PC-9 (cell line): Measurements from ENCODE around the gene SKP1. TPM values are rescaled to one million over a fixed set of nuclear protein-coding genes. Genes with fewer than 3 reads are reported as not detected.
A peak's percentile ranks its signal among the peaks of the same experiment; 100 is the strongest.

ENCODE experiments used
- BruUV-seq: library from RNA; stranded (reverse); fragments of 400-500 nt; replicated peaks from 2 replicates; lab custom pipeline; 2021; lab: Mats Ljungman, UMichigan
- CTCF ChIA-PET: fragments of 300-600 bp; sonication (Branson Sonifier 250); formaldehyde crosslinking; loops from one replicate; lab custom pipeline; 2022; ENCODE audit warnings: antibody characterized with exemption; lab: Charles Lee
- POLR2A ChIA-PET: fragments of 300-600 bp; sonication (Branson Sonifier 250); formaldehyde crosslinking; loops from one replicate; lab custom pipeline; 2022; ENCODE audit warnings: antibody characterized with exemption; ENCODE audit not compliant: unreplicated experiment; lab: Charles Lee
- DNase-seq, 2 experiments: peaks; one replicate each; pipeline versions ENCODE4 v3.0.0 to v3.0.0-alpha.2; 2015 to 2022; ENCODE audit warnings: mixed read lengths in 1 of 2
- H2AFZ ChIP-seq: fragments of 200-600 bp; sonication (generic); 2 replicates; pipeline ENCODE4 v1.8.1; 2017; ENCODE audit warnings: antibody characterized with exemption
- H3F3A ChIP-seq: fragments of 200-600 bp; sonication (generic); 2 replicates; pipeline ENCODE4 v1.8.1; 2017; ENCODE audit warnings: antibody characterized with exemption, mild to moderate bottlenecking, low read depth; ENCODE audit not compliant: insufficient read depth
- H3K27ac ChIP-seq: fragments of 200-600 bp; sonication (generic); 2 replicates; pipeline ENCODE4 v1.6.1; 2016; ENCODE audit warnings: mixed run types
- H3K27me3 ChIP-seq: fragments of 200-600 bp; sonication (generic); 2 replicates; pipeline ENCODE4 v1.6.1; 2016; ENCODE audit warnings: low read depth, mixed run types; ENCODE audit not compliant: insufficient read depth
- H3K36me3 ChIP-seq: fragments of 200-600 bp; sonication (generic); 2 replicates; pipeline ENCODE4 v1.6.1; 2016; ENCODE audit warnings: low read depth, mixed run types
- H3K4me1 ChIP-seq: fragments of 200-600 bp; sonication (generic); replicated peaks from 2 replicates; pipeline ENCODE4 v1.6.1; 2016; ENCODE audit warnings: mixed run types; ENCODE audit not compliant: insufficient read depth
- H3K4me2 ChIP-seq: fragments of 200-600 bp; sonication (generic); 2 replicates; pipeline ENCODE4 v1.6.1; 2017; ENCODE audit warnings: mixed run types
- H3K4me3 ChIP-seq: fragments of 200-600 bp; sonication (generic); 2 replicates; pipeline ENCODE4 v1.6.1; 2016; ENCODE audit warnings: mixed run types
- H3K79me2 ChIP-seq: fragments of 200-600 bp; sonication (generic); 2 replicates; pipeline ENCODE4 v1.6.1; 2017; ENCODE audit warnings: low read depth, mixed run types
- H3K9me2 ChIP-seq: fragments of 200-600 bp; sonication (generic); 2 replicates; pipeline ENCODE4 v1.8.1; 2017; ENCODE audit warnings: mild to moderate bottlenecking; ENCODE audit not compliant: insufficient read depth
- H3K9me3 ChIP-seq: fragments of 200-600 bp; sonication (generic); 2 replicates; pipeline ENCODE4 v1.8.1; 2016; ENCODE audit warnings: low read depth; ENCODE audit not compliant: insufficient read depth
- H4K20me1 ChIP-seq: fragments of 200-600 bp; sonication (generic); 2 replicates; pipeline ENCODE4 v1.8.1; 2017; ENCODE audit not compliant: insufficient read depth
- EZH2 ChIP-seq: fragments of 200-600 bp; sonication (generic); IDR thresholded peaks from 2 replicates; pipeline ENCODE4 v1.8.0; 2017; ENCODE audit warnings: antibody characterized with exemption, low read depth
- intact Hi-C: fragments of 100-400 bp; cut with micrococcal nuclease; formaldehyde crosslinking; loops from one replicate; pipeline ENCODE4 v1.10.0; 2022; ENCODE audit not compliant: unreplicated experiment
- total RNA-seq: library from RNA; stranded (reverse); gene quantifications from 2 replicates; pipeline ENCODE4 v1.2.3, GENCODE V29; 2021
- TF ChIP-seq, protein P1 (sequence below): fragments of 200-600 bp; sonication (generic); conservative IDR thresholded peaks from 2 replicates; pipeline ENCODE4 v1.6.1; 2017; ENCODE audit warnings: mixed run types, antibody characterized with exemption, mild to moderate bottlenecking, moderate library complexity

The SKP1 gene
- total RNA-seq, 1 experiment from 2014 or later, result 409 TPM

DNA sequence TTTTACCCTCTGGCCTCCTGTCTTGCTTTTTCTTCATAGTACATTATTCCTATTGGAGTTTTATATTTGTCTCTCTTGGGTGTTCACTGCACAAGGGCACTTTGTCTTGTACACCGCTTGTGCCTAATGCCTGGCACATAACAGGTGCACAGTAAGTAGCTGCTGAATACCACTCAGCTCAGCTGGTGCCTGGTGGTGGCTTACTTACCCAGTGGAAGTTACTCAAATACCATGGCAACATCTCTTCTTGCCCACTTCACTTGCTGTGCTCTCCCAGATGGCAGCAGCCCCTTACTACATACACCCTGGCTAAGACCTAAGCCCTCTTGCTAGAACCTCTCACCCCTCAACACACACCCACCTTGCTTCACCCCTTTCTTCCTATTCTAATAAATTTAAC lies 11.3 kb upstream of the SKP1 start:
- no peak for DNase-seq
- Histone ChIP-seq H3F3A (peaks cover 17% of the 10 kb centered on the region; the same call in 1 of the 2 replicates), H3K79me2 (no peaks in the 10 kb centered on the region), H2AFZ (no peak overlapping the region), H3K4me3 (no peak overlapping the region), H3K9me3 (no peaks in the 10 kb centered on the region), H3K4me2 (no peak overlapping the region), H3K9me2 (no peaks in the 10 kb centered on the region; the same call in 1 of the 2 replicates), H3K27ac (no peak overlapping the region), H3K4me1 (no peaks in the 10 kb centered on the region), H3K27me3 (no peaks in the 10 kb centered on the region), H4K20me1 (no peaks in the 10 kb centered on the region), H3K36me3 (no peaks in the 10 kb centered on the region)
- intact Hi-C loops, result no loop called here
- CTCF ChIA-PET, result no interaction called here
- TF ChIP-seq, protein P1, sequence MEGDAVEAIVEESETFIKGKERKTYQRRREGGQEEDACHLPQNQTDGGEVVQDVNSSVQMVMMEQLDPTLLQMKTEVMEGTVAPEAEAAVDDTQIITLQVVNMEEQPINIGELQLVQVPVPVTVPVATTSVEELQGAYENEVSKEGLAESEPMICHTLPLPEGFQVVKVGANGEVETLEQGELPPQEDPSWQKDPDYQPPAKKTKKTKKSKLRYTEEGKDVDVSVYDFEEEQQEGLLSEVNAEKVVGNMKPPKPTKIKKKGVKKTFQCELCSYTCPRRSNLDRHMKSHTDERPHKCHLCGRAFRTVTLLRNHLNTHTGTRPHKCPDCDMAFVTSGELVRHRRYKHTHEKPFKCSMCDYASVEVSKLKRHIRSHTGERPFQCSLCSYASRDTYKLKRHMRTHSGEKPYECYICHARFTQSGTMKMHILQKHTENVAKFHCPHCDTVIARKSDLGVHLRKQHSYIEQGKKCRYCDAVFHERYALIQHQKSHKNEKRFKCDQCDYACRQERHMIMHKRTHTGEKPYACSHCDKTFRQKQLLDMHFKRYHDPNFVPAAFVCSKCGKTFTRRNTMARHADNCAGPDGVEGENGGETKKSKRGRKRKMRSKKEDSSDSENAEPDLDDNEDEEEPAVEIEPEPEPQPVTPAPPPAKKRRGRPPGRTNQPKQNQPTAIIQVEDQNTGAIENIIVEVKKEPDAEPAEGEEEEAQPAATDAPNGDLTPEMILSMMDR, result no peak
- TF ChIP-seq EZH2, result no peak
- no TSS peak for BruUV-seq
- POLR2A ChIA-PET, result interaction anchor here (0.6 kb wide), 1 partner anchor 92 kb away, joined by 28 read pairs; no protein-coding TSS in a partner anchor

DNA sequence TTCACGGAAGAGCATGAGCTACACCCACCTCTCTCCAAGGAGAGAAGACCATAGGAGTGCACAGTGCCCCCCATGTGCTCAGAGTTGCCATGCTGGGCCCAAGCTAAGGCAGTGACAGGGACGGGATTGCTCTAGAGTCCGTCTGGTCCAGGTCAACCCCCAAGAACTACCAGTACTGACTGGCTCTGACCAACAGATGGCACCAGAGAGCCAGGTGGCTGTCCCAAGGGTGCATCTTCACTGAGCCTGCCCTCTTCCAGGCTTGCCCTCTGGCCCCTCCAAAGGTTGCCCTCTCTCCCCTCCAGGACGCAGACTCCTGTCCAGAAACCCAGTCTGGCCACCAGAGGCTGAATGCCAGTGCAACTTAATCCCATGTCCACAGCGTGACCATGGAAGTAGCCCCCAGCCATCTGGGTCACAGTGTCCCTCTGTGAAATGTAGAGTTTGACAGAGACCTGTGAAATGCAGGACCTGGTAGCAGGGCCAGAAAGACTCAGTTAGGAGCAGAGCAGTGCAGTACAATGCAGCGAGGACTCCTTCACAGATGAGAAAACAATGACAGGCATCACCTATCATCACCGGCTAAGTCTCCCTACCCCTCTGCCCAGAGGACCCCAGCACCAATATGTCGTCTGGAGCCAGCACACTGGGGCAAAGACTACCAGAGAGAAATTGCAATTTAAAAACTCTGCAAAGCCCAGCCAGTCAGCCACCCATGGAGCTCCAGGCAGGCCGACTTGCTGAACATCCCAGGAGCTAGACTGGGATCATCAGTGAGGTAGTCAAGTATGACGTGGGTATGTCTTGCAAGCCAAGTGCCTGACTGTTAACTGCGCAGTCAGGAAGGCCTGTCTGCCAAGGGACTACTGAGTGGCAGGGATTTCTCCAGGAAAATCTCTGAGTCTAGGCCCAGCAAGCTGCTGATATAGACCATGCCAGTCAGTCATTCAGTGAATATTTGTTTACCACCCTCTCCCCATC lies 7.7 kb upstream of the SKP1 start:
- Histone ChIP-seq H3K36me3 (no peaks in the 10 kb centered on the region), H3K4me2 (no peak overlapping the region), H4K20me1 (no peaks in the 10 kb centered on the region), H3K27me3 (no peaks in the 10 kb centered on the region), H3K4me3 (no peak overlapping the region), H3K4me1 (no peaks in the 10 kb centered on the region), H3K9me3 (no peaks in the 10 kb centered on the region), H3K27ac (no peak overlapping the region), H3K79me2 (no peaks in the 10 kb centered on the region), H3F3A (no peaks in the 10 kb centered on the region), H2AFZ (no peak overlapping the region), H3K9me2 (no peaks in the 10 kb centered on the region)
- ChIA-PET POLR2A (interaction anchor here (0.6 kb wide), 1 partner anchor 204 kb away, joined by 9 read pairs; no protein-coding TSS in a partner anchor), CTCF (interaction anchor here (1.1 to 1.4 kb wide), 2 partner anchors 37 to 105 kb away, joined by 3 to 12 read pairs; no protein-coding TSS in a partner anchor)
- peak; percentile 39 to 65 for DNase-seq
- TF ChIP-seq, protein P1, result peak; percentile 90
- TF ChIP-seq EZH2, result no peak
- intact Hi-C loops, result loop anchor here (1.0 kb wide), 1 partner anchor 105 kb away; no protein-coding TSS in a partner anchor
- no TSS peak for BruUV-seq

DNA sequence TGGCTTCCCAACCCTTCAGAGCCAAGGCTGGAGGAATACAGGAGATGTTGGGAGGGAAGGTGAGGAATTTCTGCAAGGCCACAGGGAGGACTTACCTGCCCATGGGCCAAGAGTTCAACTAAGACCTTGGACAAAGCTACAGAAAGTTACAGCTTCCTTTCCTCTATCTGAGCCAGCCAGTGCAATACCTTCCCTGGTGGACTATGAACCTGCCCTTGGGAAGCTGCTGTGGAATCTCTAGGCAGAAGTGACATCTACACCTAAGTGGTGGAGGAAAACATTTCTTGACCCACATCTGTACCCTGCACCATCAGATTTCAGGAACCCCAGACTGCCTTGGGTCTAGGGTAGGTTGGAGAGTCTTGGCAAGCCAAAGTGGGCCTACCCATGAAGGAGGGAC lies 6.7 kb upstream of the SKP1 start:
- TF ChIP-seq EZH2, result no peak
- TF ChIP-seq, protein P1, result no peak
- Histone ChIP-seq H3K27me3 (no peaks in the 10 kb centered on the region), H3K27ac (no peak overlapping the region), H3K4me1 (no peaks in the 10 kb centered on the region), H3K4me3 (no peak overlapping the region), H3F3A (no peaks in the 10 kb centered on the region), H3K9me3 (no peaks in the 10 kb centered on the region), H2AFZ (no peak overlapping the region), H4K20me1 (no peaks in the 10 kb centered on the region), H3K9me2 (no peaks in the 10 kb centered on the region), H3K4me2 (no peak overlapping the region), H3K36me3 (no peaks in the 10 kb centered on the region), H3K79me2 (no peaks in the 10 kb centered on the region)
- CTCF ChIA-PET, result interaction anchor here (0.6 to 1.4 kb wide), 5 partner anchors 11 to 106 kb away, joined by 3 to 12 read pairs (median 3); no protein-coding TSS in a partner anchor
- POLR2A ChIA-PET, result no interaction called here
- no peak for DNase-seq
- BruUV-seq, result no TSS peak
- intact Hi-C loops, result no loop called here
